CD4-positive, alpha-beta T cell treated with Interleukin-15 for 1 hour (primary cell): ENCODE measurements around the gene LYZL6.

Source experiments
- DNase-seq: peaks from one replicate; pipeline ENCODE4 v3.0.0-alpha.2; 2020

The LYZL6 gene, protein sequence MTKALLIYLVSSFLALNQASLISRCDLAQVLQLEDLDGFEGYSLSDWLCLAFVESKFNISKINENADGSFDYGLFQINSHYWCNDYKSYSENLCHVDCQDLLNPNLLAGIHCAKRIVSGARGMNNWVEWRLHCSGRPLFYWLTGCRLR

DNA sequence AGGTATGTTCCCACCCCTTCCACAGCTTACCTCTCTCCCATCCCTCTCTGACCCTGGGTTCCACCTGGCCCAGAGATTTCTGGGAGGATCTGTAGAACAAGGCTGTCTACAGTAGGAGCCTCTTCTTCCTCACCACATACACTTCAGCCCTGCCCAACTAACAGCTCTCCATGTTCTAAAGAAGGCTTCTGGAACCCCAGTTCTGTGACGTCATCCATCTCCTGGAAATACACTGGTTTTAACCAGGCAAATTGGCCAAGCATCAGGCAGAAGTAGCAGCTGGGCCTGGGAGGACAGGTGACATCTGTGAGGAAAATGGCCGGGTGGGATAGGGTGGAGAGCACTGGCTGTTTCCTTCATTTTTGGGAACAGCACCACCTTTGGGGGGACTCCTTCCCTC lies at the start of gene LYZL6:
TSS of gene LYZL6 (minus strand) at position 177 of the 400 bp plus-strand sequence. CDS start 4,357 bp downstream, outside the sequence.
- no peak for DNase-seq

DNA sequence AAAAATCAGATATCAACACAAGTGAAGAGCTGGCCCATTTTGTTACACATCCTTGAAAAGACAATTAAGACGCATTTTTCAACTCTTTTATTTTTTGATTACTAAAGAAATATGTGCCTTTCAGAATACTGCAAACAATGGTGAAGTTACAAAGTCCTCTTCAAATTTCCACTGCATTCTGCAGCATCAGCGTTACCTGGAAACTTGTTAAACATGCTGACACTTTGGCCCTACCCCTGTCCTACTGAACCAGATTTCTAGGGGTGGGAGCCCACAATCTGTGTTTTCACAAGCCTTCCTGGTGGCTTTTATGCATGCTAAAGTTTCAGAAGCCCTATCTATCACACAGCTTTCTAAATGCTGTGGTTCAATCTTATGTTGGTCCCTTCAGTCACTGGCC lies 47.6 kb upstream of the LYZL6 start:
- no peak for DNase-seq

DNA sequence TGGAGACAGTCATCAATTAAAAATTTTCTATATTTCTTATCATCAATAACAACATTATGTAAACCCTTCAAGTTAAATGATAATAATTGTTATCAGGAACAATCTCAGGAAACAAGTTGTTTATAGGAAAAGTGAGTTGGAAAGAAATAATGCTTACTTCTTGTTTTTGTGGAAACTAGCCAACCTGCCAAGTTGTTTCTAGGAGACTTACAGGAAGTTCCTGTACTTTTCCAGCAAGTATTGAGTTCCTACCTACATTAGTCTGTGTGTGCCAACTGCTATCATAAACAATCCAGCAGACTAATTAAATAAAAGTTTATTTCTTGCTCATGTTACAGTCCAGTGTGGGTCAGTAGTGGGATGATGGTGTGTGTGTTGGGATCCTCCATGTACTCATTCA lies 44.7 kb upstream of the LYZL6 start:
- no peak for DNase-seq

DNA sequence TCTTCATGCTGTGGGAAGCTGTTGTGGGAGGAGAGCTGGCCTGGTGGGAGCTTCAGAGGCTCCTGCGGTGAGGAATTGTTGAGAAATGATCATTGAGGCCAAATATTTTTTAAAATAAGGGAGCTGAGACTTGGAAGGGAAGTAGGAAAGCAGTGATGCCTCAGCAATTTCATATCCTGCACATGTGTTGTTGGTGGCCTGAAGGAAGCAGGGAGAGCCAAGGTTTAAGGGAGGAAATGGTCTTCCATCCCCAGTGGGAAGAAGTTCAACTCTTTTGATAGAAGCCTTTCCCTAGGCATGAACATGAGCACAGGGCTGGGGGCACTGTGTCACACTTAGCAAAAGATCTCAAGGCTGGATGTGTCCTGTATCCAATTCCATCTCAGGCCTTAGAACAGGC lies 43.1 kb upstream of the LYZL6 start, which contains the start of gene CCL14:
TSS of gene CCL14 (minus strand) at position 87 of the 400 bp plus-strand sequence. CDS start at position 7, 80 bp downstream.
- DNase-seq, result no peak

DNA sequence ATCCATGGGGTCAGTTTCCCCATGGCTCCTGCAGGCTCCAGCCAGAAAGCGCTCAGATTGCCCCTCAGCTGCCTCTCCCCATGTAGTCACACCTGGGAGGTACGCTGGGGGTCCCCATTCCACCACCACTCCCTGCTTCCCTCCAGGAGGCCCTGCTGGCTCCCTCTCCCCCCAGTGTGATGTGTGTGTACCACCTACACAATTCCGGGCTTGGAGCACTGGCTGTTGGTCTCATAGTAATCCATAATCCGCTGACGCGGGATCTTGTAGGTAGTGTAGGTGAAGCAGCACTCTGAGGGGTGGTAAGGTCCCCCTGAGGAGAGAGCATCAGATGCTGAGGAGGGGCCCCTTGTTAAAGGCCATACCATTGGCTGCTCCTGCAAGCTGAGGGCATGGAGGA lies 40.6 kb upstream of the LYZL6 start:
- no peak for DNase-seq

DNA sequence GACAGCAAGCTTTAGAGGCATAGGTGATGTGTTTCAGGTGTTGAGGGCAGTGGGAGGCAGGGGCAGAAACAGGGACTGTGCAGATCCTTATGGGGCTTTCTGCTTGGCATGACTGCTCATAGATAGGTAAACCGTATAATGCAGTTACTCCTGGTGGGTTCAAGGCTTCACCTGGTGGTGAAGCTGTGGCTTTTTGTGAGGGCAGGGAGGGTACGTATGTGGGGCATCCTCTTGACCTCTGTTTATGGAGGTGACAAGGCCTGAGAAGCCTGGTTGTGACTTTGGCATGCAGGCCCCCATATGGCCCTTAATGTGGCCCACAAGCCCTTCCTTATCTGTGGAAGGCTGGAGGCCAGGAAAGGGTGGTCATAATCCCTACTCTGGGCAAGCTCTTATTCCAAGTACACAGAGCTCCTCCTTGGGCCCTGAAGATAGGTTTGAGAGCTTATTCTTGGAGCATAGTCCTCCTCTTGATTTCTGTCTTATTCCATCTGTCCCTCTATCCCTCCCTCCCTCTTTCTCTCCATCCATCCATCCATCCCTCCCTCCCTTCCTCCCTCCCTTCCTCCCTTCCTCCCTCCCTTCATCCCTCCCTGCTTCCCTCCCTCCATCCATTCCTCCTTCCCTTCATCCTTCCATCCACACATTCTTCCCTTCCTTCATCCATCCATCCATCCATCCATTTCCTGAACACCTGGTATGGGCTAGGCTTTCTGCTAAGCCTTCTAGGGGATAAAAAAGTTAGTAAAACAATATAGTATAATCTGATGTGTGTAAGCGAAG lies 39.1 kb upstream of the LYZL6 start:
- no peak for DNase-seq

DNA sequence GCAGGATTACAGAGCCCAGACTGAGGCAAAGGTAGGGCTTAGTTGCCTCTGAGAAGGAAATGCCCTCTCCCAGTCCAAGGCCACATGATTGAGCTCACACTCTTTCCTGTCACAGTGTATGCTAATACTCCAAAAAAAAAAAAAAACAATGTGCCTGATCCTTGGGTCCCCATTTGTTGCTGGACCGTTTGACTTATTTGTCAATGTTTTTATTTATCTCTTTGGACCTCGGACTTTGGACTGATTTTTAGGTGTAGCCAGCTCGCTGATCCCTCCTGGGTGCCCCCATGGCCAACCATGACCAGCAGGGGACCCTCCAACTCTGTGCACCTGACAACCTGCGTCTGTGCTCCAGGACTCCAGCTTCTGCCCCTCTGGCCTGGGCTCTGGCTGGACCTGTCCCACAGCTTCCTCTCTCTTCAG lies 38.4 kb upstream of the LYZL6 start:
- no peak for DNase-seq

DNA sequence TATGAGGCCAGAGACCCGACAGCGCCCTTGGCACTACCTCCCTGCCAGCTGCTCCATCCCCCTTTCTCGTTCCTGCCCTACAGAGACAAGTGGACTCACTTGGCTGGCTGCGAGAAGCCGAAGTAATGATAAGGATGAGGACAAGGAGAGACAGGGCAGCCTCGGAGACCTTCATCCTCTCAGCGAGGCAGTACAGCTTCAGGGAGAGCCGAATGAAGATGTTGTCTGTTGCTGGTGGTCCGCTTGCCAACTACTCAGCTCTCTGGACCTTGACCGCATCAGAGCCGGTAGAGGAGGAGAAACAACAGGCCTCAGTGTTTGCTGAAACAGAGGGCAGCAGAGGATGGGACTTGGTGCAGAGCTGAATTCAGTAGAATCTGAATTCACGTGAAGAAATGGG lies 37.7 kb upstream of the LYZL6 start, which contains the start of gene CCL16:
TSS of gene CCL16 (minus strand) at position 252 of the 400 bp plus-strand sequence. CDS start at position 175, 77 bp downstream.
- DNase-seq, result no peak

DNA sequence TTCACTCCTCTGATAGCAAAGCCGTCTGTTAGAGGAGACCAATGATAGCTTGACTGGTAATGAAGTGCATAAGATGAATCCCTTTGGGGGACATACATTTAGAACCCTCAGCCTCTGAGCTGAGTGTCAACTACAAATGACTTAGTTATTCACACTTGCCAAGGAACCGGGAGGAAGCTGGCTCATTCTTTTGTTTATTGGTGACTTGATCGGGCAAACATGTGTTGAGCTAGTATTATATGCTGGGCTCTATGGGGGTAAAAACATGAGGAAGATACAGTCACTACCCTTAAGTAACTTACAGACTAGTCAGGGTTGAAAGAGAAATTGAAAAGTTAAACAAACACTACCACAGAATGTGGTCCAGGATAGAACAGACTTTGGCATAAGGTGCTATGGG lies 34.8 kb upstream of the LYZL6 start:
- DNase-seq, result no peak

DNA sequence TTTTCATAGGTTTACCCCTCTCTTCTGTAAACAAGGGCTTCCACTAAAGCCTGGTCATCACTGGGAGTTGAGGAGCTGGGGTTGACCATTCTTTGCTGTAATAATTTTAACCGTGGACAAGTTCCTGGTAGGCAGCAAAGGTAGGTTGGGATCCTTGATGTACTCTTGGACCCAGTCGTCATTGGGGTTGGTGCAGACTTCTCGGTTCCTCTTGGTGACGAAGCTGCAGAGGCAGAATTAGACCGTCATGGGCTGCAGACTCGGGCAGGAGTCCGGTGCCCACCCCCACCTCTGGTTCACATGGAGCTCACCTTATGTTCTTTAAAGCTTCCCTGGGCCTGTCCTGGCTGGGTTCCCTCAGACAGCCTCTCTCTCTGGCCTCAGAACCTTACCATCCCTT lies 34.0 kb upstream of the LYZL6 start:
- no peak for DNase-seq

DNA sequence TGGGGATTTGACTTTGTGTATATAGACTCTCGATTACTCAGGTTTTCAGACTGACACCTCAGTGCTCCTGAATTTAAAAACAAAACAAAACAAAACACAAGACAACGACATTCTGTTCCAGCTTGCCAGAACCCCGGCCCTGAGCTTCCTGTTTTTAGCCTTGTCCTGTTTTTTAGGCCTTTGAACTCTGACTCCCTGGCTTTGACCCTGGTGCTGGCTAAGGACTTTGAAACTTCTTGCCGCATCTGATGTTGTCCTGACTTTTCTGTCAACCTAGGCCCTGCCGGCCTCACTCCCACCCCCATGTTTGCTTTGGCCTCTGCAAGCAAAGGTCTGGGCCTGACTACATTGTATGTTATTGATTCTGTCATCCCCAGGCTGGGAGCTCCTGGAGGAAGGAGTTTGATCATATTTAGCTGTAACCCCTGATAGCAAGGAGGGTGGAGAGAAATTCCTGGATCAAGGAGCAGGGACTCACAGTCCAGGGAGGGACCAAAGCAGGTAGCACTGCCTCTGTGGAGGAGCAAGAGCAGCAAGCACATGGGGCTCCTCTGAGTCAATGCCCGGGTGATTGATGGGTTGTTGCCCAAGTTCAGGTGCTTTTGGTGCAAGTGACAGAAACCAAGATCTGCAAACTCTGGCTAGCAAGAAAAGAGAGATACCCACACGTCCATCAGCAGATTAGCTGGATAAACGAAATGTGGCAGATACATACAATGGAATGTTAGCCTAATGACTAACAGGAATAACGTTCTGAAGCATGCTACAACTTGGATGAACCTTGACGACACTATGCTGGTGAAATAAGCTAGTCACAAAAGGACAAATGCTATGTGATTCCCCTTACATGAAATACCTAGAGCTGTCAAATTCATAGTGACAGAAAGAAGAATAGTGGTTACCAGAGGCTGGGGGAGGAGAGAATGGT lies 30.1 kb upstream of the LYZL6 start:
- no peak for DNase-seq

DNA sequence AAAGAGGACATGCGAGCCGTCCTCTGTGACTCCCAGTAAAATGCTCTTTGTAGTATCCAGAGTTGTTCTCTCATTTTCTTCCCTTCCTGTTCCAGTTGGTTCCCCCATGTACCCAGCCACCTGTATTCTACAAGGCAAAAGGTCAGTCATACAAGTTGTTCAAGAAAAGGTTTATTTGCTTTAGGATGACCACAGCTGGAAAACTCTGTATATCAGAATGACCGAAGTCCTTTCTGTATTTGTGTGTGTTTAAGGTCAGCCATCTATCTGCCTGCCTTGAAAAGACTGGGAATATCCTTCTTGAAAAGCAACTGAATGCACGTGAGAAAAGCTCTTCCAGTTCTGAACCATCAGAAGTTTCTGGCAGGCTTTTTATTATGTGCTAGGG lies 29.4 kb upstream of the LYZL6 start:
- no peak for DNase-seq

DNA sequence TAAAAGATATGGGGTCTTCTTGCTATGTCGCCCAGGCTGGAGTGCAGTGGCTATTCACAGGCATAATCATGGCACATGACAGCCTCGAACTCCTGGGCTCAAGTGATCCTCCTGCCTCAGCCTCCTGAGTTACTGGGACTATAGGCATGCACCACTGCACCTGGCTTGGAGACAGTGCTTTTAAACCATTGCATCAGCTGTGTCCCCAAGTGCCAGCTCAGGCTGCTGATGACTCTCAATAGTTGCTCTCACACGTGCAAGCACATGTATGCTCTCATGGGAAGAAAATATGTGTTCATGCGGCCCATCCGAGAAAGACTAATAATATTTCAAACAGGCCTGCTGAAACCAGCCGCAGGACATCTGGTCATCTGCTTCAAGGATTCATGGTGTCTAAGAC lies 29.0 kb upstream of the LYZL6 start:
- no peak for DNase-seq

DNA sequence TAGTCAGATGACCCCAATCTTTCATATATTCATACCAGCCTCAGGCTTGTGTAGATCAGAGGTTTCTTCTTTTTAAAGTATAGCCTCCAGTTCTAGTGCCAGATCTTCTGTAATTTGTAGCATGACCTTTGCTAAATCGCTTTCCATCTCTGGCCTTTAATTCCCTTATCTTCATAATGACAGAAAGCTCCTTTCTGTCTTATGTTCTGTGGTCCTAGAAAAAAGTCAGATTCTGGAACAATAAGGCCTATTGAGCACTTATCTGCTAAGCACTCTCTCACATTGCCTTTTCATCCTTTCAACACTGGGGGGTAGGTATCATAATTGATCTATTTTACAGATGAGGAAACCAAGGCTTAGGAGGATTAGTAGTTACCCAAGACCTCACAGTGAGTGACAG lies 28.6 kb upstream of the LYZL6 start:
- no peak for DNase-seq

DNA sequence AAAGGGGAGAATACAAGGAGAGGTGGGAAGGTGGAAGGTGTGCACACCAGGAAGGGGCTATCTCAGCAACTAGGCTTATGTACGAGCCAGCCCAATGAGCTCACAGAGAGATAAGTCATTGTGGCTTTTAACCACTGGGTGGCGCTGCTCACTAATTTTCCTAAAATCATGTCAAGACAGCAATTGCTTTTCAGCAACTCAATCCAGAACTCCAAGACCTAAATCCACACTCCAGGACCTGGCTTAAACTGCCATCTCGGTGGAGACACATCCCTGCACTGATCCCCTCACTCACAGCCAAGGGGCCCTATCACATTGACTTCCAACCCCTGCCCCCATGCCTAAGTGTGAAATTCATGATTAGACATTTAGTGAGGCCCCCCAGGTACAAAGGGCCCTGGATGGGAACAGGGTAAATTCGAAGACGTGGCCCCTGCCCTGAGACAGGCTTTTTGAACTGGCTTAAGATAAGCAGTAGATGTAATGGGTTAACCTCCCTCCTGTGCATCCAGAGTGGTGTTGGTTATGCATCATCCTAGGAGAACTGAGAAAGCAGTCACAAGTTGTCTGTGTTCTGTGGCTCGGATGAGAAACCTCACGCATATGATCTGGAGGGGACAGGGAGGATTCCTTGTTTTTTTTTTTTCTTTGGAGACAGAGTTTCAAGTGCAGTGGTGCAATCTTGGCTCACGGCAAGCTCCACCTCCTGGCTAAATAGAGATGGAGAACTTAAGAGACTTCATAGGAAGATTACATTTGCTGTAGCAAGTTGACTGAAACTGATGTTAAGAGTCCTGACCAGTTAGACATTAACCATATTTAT lies 26.3 kb upstream of the LYZL6 start:
- DNase-seq, result peak; percentile 65

DNA sequence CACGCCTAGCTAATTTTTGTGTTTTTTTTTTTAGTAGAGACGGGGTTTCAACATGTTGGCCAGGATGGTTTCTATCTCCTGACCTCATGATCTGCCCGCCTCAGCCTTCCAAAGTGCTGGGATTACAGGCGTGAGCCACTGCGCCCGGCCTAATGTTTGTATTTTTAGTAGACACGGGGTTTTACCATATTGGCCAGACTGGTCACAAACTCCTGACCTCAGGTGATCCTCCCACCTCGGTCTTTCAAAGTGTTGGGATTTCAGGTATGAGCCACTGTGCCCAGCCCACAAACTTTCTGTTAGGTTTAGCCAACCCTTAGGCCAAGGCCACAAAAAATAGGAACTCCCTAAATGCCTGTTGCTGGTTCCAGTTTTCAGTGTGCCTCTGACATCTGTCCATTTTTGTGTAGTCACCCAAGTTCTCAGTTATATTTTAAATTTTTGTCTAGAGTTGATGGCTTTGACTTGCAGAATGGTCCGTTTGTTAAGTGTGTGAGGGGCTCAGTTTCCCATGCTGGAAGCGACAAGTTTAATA lies 25.1 kb upstream of the LYZL6 start:
- no peak for DNase-seq

DNA sequence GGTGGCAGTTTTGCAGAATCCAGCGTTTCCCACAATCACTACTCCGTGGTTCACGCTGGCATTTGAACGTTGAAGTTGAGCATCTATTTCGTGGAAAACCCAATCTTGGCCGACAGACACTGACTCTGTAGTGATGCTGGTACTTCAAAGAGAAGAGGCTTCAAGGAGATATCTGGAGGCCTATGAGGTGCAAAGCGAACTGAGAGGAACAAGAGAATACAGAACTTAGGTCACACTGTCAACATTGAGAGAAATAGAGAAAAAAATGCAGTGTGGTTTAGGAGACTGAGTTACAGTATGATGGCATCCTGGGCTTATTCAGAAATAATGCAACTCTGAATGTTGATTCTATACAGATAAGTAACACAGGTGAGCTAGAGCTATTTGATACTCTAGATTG lies 21.8 kb upstream of the LYZL6 start:
- no peak for DNase-seq

DNA sequence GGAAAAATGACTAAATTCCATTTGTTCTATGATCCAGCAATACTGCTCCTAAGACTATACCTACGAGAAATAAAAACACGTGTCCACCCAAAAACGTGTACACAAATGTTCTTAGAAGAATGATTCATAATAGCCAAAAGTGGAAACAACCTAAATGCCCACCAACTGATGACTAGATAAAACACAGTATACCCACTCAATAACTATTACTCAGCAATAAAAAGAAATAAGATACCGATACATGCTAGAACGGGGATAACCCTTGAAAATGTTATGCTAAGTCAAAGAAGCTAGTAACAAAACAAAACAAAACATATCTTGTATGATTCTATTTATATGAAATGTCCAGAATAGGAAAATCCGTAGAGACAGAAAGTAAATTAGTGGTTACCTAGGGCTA lies 20.1 kb upstream of the LYZL6 start:
- DNase-seq, result no peak

DNA sequence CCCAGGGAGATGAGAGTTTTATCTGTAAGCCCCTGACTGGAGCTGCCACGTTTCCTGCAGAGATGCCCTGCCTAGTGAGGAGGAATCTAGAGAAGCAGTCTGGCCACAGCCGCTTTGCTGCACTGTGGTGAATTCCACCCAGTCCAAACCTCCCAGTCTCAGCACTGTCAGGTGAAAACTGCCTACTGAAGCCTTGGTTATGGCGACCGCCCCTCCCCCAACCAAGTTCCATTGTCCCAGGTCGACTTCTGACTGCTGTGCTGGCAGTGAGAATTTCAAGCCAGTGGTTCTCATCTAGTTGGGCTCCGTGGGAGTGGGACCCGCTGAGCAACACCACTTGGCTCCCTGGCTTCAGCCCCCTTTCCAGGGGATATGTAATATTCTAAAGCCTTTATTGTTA lies 10.2 kb upstream of the LYZL6 start:
- DNase-seq, result no peak

DNA sequence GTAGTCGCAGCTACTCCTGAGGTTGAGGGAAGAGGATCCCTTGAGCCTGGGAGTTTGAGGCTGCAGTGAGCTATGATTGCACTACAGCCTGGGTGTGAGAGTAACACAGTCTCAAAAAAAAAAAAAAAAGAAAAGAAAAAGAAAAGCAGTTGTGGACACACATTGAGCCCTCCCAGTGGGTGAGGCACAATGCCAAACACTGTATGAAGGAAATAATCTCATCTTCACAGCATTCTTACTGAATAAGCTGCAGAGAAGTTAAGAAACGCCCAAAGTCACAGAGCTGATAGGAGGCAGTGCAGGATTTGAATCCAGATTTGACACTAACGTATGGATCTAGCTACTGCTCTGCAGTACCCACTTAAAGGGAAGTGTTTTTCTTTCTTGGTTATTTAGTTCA lies 5.9 kb upstream of the LYZL6 start:
- DNase-seq, result no peak

DNA sequence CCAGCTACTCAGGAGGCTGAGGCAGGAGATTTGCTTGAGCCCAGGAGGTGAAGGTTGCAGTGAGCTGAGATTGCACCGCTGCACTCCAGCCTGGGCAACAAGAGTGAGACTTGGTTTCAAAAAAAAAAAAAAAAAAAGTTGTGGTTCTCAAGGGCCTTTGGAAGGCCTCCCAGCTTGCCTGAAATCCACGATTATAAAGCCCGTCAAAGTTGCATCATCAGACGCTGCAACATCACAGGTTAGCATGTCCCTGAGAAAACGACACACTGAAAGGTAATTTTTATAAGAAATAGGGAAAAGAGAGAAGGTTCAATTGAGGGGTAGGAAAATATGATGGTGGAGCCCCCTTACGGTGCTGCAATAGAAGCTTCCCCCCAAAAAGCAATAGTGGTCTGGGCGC lies 4.6 kb upstream of the LYZL6 start:
- no peak for DNase-seq

DNA sequence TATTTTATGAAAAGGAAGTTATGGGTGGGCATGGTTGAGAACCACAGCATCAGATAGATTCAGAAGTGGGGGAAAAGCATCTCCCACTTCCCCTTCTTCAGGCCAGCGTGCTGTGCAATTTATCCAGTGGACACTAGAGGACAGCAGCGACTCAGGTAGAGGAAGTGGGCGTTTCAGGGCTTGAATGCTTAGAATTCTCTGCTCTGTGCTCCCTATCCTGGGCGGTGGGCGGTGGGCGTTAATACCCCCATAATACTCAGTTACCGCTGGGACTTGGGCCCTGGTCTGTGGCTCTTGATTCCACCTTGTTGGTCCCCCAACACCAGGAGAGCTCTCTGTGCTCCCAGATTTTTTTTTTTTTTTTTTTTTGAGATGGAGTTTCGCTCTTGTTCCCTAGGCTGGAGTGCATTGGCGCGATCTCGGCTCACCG lies 3.7 kb upstream of the LYZL6 start:
- peak; percentile 57 for DNase-seq
